T-helper 17 cell (primary cell): ENCODE results near the gene CACNA2D4. TPM values are rescaled to one million over a fixed set of nuclear protein-coding genes. Genes with fewer than 3 reads are reported as not detected.

Experiments
- ATAC-seq: fragments of 150-1000 bp; cut with Tn5 transposase; 2 replicates; pipeline ENCODE4 v1.10.0; 2021; ENCODE audit warnings: mild to moderate bottlenecking, moderate library complexity
- DNase-seq, 3 donors: peaks; one replicate each; pipeline versions ENCODE4 v3.0.0 to v3.0.0-alpha.2; 2020 to 2021
- H3K9me3 ChIP-seq: one replicate; pipeline ENCODE4 v1.7.0; 2013; ENCODE audit warnings: low read length, mild to moderate bottlenecking; ENCODE audit not compliant: control insufficient read depth, poor library complexity, severe bottlenecking
- H3K27ac Mint-ChIP-seq: one replicate; pipeline ENCODE4 v1.8.0; 2022; ENCODE audit warnings: mild to moderate bottlenecking, moderate library complexity, mixed read lengths
- H3K27me3 Mint-ChIP-seq: one replicate; pipeline ENCODE4 v1.8.0; 2022; ENCODE audit warnings: mixed read lengths
- H3K36me3 Mint-ChIP-seq: one replicate; pipeline ENCODE4 v1.8.0; 2022; ENCODE audit warnings: low read depth, mixed read lengths
- H3K4me1 Mint-ChIP-seq: one replicate; pipeline ENCODE4 v1.8.0; 2022; ENCODE audit warnings: mild to moderate bottlenecking, mixed read lengths
- H3K4me3 Mint-ChIP-seq: one replicate; pipeline ENCODE4 v1.8.0; 2022; ENCODE audit warnings: mild to moderate bottlenecking, moderate library complexity, mixed read lengths
- total RNA-seq, 4 donors: library from RNA in 2 of 4; stranded (reverse) in 2 of 4; gene quantifications; one replicate each; pipeline ENCODE4 v1.2.3 and lab custom pipeline; 2022 to 2026

CACNA2D4 gene
- total RNA-seq, 2 donors from 2014 or later, result 18.1 to 25.2 TPM

- Mint-ChIP-seq H3K27me3 (peaks cover 25% of the 10 kb centered on the region), H3K27ac (no peak overlapping the region), H3K4me1 (peaks cover 9% of the 10 kb centered on the region), H3K36me3 (no peaks in the 10 kb centered on the region), H3K4me3 (no peak overlapping the region)
- DNase-seq, result no peak
- no peaks in the 10 kb centered on the region for H3K9me3 ChIP-seq
- no peak for ATAC-seq
Measured at GRCh38 chr12:1837541-1838204, 80.8 kb downstream of the CACNA2D4 start.

GRCh38 chr12:1836854-1837421, 81.5 kb downstream of the CACNA2D4 start:
- ATAC-seq (no peak), DNase-seq (no peak)
- H3K27me3 Mint-ChIP-seq, result peaks cover 27% of the 10 kb centered on the region
- H3K27ac Mint-ChIP-seq, result no peak overlapping the region
- H3K9me3 ChIP-seq, result no peaks in the 10 kb centered on the region
- H3K36me3 Mint-ChIP-seq, result no peaks in the 10 kb centered on the region
- H3K4me1 Mint-ChIP-seq, result peaks cover 8% of the 10 kb centered on the region
- H3K4me3 Mint-ChIP-seq, result no peak overlapping the region

GRCh38 chr12:1836241-1836803, 82.1 kb downstream of the CACNA2D4 start:
- no peak for DNase-seq
- Mint-ChIP-seq H3K4me1 (peaks cover 7% of the 10 kb centered on the region), H3K4me3 (no peak overlapping the region), H3K27ac (no peak overlapping the region), H3K36me3 (no peaks in the 10 kb centered on the region), H3K27me3 (peaks cover 26% of the 10 kb centered on the region)
- no peaks in the 10 kb centered on the region for H3K9me3 ChIP-seq
- no peak for ATAC-seq

GRCh38 chr12:1835211-1836131, 83.0 kb downstream of the CACNA2D4 start:
- Mint-ChIP-seq H3K4me1 (peaks cover 7% of the 10 kb centered on the region), H3K4me3 (no peak overlapping the region), H3K36me3 (no peaks in the 10 kb centered on the region), H3K27ac (no peak overlapping the region), H3K27me3 (peaks cover 34% of the 10 kb centered on the region)
- ATAC-seq (no peak), DNase-seq (no peak)
- no peaks in the 10 kb centered on the region for H3K9me3 ChIP-seq

GRCh38 chr12:1834186-1834925, 84.1 kb downstream of the CACNA2D4 start:
- Mint-ChIP-seq H3K27ac (no peak overlapping the region), H3K36me3 (no peaks in the 10 kb centered on the region), H3K27me3 (peaks cover 37% of the 10 kb centered on the region), H3K4me1 (peaks cover 7% of the 10 kb centered on the region), H3K4me3 (no peak overlapping the region)
- H3K9me3 ChIP-seq, result no peaks in the 10 kb centered on the region
- no peak for DNase-seq
- no peak for ATAC-seq

- Mint-ChIP-seq H3K4me3 (no peak overlapping the region), H3K27me3 (peaks cover 44% of the 10 kb centered on the region), H3K27ac (no peak overlapping the region), H3K36me3 (no peaks in the 10 kb centered on the region), H3K4me1 (peaks cover 5% of the 10 kb centered on the region)
- no peaks in the 10 kb centered on the region for H3K9me3 ChIP-seq
- DNase-seq (no peak), ATAC-seq (no peak)
Measured at GRCh38 chr12:1833596-1834028, 84.8 kb downstream of the CACNA2D4 start.

GRCh38 chr12:1832801-1833595, 85.5 kb downstream of the CACNA2D4 start:
- H3K9me3 ChIP-seq, result no peaks in the 10 kb centered on the region
- H3K27ac Mint-ChIP-seq, result no peak overlapping the region
- no peaks in the 10 kb centered on the region for H3K36me3 Mint-ChIP-seq
- H3K4me3 Mint-ChIP-seq, result no peak overlapping the region
- DNase-seq, result no peak
- H3K4me1 Mint-ChIP-seq, result peaks cover 5% of the 10 kb centered on the region
- H3K27me3 Mint-ChIP-seq, result peaks cover 47% of the 10 kb centered on the region
- no peak for ATAC-seq

GRCh38 chr12:1830981-1831963, 87.2 kb downstream of the CACNA2D4 start:
- peaks cover 47% of the 10 kb centered on the region for H3K27me3 Mint-ChIP-seq
- ATAC-seq (no peak), DNase-seq (no peak)
- peaks cover 5% of the 10 kb centered on the region for H3K4me1 Mint-ChIP-seq
- no peaks in the 10 kb centered on the region for H3K9me3 ChIP-seq
- H3K4me3 Mint-ChIP-seq, result no peak overlapping the region
- H3K36me3 Mint-ChIP-seq, result no peaks in the 10 kb centered on the region
- H3K27ac Mint-ChIP-seq, result no peak overlapping the region

- peaks cover 5% of the 10 kb centered on the region for H3K4me1 Mint-ChIP-seq
- H3K9me3 ChIP-seq, result no peaks in the 10 kb centered on the region
- no peak overlapping the region for H3K4me3 Mint-ChIP-seq
- DNase-seq (no peak), ATAC-seq (no peak)
- H3K27ac Mint-ChIP-seq, result no peak overlapping the region
- H3K27me3 Mint-ChIP-seq, result peaks cover 47% of the 10 kb centered on the region
- H3K36me3 Mint-ChIP-seq, result no peaks in the 10 kb centered on the region
Measured at GRCh38 chr12:1830401-1830845, 88.0 kb downstream of the CACNA2D4 start.

- Mint-ChIP-seq H3K27ac (no peak overlapping the region), H3K4me3 (no peak overlapping the region), H3K27me3 (peaks cover 41% of the 10 kb centered on the region), H3K36me3 (no peaks in the 10 kb centered on the region), H3K4me1 (no peaks in the 10 kb centered on the region)
- H3K9me3 ChIP-seq, result no peaks in the 10 kb centered on the region
- ATAC-seq (no peak), DNase-seq (no peak)
Measured at GRCh38 chr12:1829306-1829900, 89.0 kb downstream of the CACNA2D4 start.

GRCh38 chr12:1828856-1829255, 89.6 kb downstream of the CACNA2D4 start:
- DNase-seq (no peak), ATAC-seq (no peak)
- H3K27me3 Mint-ChIP-seq, result peaks cover 38% of the 10 kb centered on the region
- H3K4me3 Mint-ChIP-seq, result no peak overlapping the region
- no peaks in the 10 kb centered on the region for H3K4me1 Mint-ChIP-seq
- H3K9me3 ChIP-seq, result no peaks in the 10 kb centered on the region
- no peak overlapping the region for H3K27ac Mint-ChIP-seq
- no peaks in the 10 kb centered on the region for H3K36me3 Mint-ChIP-seq
